Measurements from ENCODE around the gene ARF3. TPM values are rescaled to one million over a fixed set of nuclear protein-coding genes. Genes with fewer than 3 reads are reported as not detected.

The ARF3 gene
- total RNA-seq, 1 donor from 2014 or later, result 138 TPM

GRCh38 chr12:48954061-48954460 lies 3.2 kb downstream of the ARF3 start:
- H3K4me1 Mint-ChIP-seq (ENCODE audit: unreplicated experiment), result peaks cover 23% of the 10 kb centered on the region
- H3K4me3 Mint-ChIP-seq (ENCODE audit: unreplicated experiment), result no peak overlapping the region
- no peaks in the 10 kb centered on the region for H3K27me3 Mint-ChIP-seq (ENCODE audit: unreplicated experiment)
- TF ChIP-seq CTCF (IDR thresholded peaks at IDR 0.05), result no peak
- H3K27ac Mint-ChIP-seq (ENCODE audit: unreplicated experiment), result no peak overlapping the region
- H3K9me3 Mint-ChIP-seq (ENCODE audit: unreplicated experiment), result no peaks in the 10 kb centered on the region
- DNase-seq (ENCODE audit: extremely low spot score, unreplicated experiment), result no peak
- peaks cover 2% of the 10 kb centered on the region for H3K36me3 Mint-ChIP-seq (ENCODE audit: unreplicated experiment)

GRCh38 chr12:48952691-48953090 lies 4.6 kb downstream of the ARF3 start:
- Mint-ChIP-seq H3K27ac (ENCODE audit: unreplicated experiment) (no peak overlapping the region), H3K4me3 (ENCODE audit: unreplicated experiment) (no peak overlapping the region), H3K27me3 (ENCODE audit: unreplicated experiment) (no peaks in the 10 kb centered on the region), H3K9me3 (ENCODE audit: unreplicated experiment) (no peaks in the 10 kb centered on the region), H3K36me3 (ENCODE audit: unreplicated experiment) (peaks cover 2% of the 10 kb centered on the region), H3K4me1 (ENCODE audit: unreplicated experiment) (peaks cover 23% of the 10 kb centered on the region)
- no peak for DNase-seq (ENCODE audit: extremely low spot score, unreplicated experiment)
- no peak for TF ChIP-seq CTCF (IDR thresholded peaks at IDR 0.05)

- Mint-ChIP-seq H3K27me3 (ENCODE audit: unreplicated experiment) (no peaks in the 10 kb centered on the region), H3K36me3 (ENCODE audit: unreplicated experiment) (peaks cover 6% of the 10 kb centered on the region), H3K4me3 (ENCODE audit: unreplicated experiment) (no peak overlapping the region), H3K9me3 (ENCODE audit: unreplicated experiment) (no peaks in the 10 kb centered on the region), H3K27ac (ENCODE audit: unreplicated experiment) (no peak overlapping the region), H3K4me1 (ENCODE audit: unreplicated experiment) (peaks cover 18% of the 10 kb centered on the region)
- TF ChIP-seq CTCF (IDR thresholded peaks at IDR 0.05), result no peak
- no peak for DNase-seq (ENCODE audit: extremely low spot score, unreplicated experiment)
These were observed 9.6 kb downstream of the ARF3 start for GRCh38 chr12:48947727-48948126.

- TF ChIP-seq CTCF (IDR thresholded peaks at IDR 0.05), result no peak
- Mint-ChIP-seq H3K27me3 (ENCODE audit: unreplicated experiment) (no peaks in the 10 kb centered on the region), H3K4me3 (ENCODE audit: unreplicated experiment) (no peak overlapping the region), H3K36me3 (ENCODE audit: unreplicated experiment) (peaks cover 6% of the 10 kb centered on the region), H3K4me1 (ENCODE audit: unreplicated experiment) (peaks cover 18% of the 10 kb centered on the region), H3K27ac (ENCODE audit: unreplicated experiment) (peak overlapping the region; percentile 50), H3K9me3 (ENCODE audit: unreplicated experiment) (no peaks in the 10 kb centered on the region)
- DNase-seq (ENCODE audit: extremely low spot score, unreplicated experiment), result no peak
These were observed 10.3 kb downstream of the ARF3 start for GRCh38 chr12:48946943-48947342.

GRCh38 chr12:48946205-48946604 lies 11.1 kb downstream of the ARF3 start:
- Mint-ChIP-seq H3K36me3 (ENCODE audit: unreplicated experiment) (peaks cover 6% of the 10 kb centered on the region), H3K4me3 (ENCODE audit: unreplicated experiment) (no peak overlapping the region), H3K9me3 (ENCODE audit: unreplicated experiment) (no peaks in the 10 kb centered on the region), H3K27ac (ENCODE audit: unreplicated experiment) (no peak overlapping the region), H3K27me3 (ENCODE audit: unreplicated experiment) (no peaks in the 10 kb centered on the region), H3K4me1 (ENCODE audit: unreplicated experiment) (peaks cover 18% of the 10 kb centered on the region)
- TF ChIP-seq CTCF (IDR thresholded peaks at IDR 0.05), result no peak
- DNase-seq (ENCODE audit: extremely low spot score, unreplicated experiment), result no peak
